ENCODE measurements around the gene KCNJ6. TPM values are rescaled to one million over a fixed set of nuclear protein-coding genes. Genes with fewer than 3 reads are reported as not detected.

Gene KCNJ6
- total and polyA plus RNA-seq, 8 donors: 0.28 to 1.9 (median 0.55) TPM

- no peak overlapping the region for H3K27ac ChIP-seq
- no peak overlapping the region for H3K4me3 ChIP-seq
- H3K9me3 ChIP-seq: no peaks in the 10 kb centered on the region
- H3K27me3 ChIP-seq: peaks cover 0 to 6% (median 0%) of the 10 kb centered on the region in 4 donors
- 69 to 71% methylated on average over 6 of the region's 6 CpGs for WGBS, 2 donors
- intact Hi-C loops (cut with DNase I): no loop called here
- ATAC-seq (peak in 2 of 4 donors; percentile 52 to 65), DNase-seq (no peak), FAIRE-seq (no peak)
- TF ChIP-seq, protein P1, sequence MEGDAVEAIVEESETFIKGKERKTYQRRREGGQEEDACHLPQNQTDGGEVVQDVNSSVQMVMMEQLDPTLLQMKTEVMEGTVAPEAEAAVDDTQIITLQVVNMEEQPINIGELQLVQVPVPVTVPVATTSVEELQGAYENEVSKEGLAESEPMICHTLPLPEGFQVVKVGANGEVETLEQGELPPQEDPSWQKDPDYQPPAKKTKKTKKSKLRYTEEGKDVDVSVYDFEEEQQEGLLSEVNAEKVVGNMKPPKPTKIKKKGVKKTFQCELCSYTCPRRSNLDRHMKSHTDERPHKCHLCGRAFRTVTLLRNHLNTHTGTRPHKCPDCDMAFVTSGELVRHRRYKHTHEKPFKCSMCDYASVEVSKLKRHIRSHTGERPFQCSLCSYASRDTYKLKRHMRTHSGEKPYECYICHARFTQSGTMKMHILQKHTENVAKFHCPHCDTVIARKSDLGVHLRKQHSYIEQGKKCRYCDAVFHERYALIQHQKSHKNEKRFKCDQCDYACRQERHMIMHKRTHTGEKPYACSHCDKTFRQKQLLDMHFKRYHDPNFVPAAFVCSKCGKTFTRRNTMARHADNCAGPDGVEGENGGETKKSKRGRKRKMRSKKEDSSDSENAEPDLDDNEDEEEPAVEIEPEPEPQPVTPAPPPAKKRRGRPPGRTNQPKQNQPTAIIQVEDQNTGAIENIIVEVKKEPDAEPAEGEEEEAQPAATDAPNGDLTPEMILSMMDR (IDR thresholded peaks at IDR 0.05): no peak
- no peaks in the 10 kb centered on the region for H3K36me3 ChIP-seq
- peaks cover 0 to 12% (median 0%) of the 10 kb centered on the region in 3 donors for H3K4me1 ChIP-seq
These were observed 87.3 kb downstream of the KCNJ6 start for GRCh38 chr21:37828991-37829390.

DNA sequence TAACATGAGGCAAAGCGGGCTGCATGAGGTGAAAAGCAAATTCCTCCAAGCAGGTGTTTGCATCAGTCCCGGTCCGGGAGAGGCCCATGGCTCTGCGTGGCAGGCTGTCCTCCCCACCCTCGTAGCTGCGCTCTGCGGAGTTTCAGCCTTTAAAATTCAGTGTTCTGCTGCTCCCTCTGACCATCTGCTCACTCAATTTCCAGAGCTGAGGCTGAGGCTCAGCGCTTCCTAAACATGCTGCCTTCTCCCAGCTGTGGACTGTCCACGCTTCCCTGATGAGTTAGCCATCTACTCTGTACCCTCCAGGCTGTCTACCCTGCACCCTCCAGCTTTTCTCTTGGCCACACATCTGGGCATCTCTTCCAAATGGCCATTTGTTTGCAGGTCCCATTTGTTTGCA lies 87.7 kb downstream of the KCNJ6 start:
- Histone ChIP-seq H3K27me3 (peaks cover 0 to 5% (median 0%) of the 10 kb centered on the region in 4 donors), H3K4me3 (no peak overlapping the region), H3K36me3 (no peaks in the 10 kb centered on the region), H3K9me3 (no peaks in the 10 kb centered on the region), H3K4me1 (peaks cover 0 to 12% (median 0%) of the 10 kb centered on the region in 3 donors), H3K27ac (no peak overlapping the region)
- FAIRE-seq: no peak
- peak in 3 of 4 donors; percentile 8 to 49 (median 30) for ATAC-seq
- WGBS, 2 donors: 52 to 55% methylated on average over 9 of the region's 9 CpGs
- DNase-seq: no peak
- intact Hi-C loops (cut with DNase I): no loop called here
- TF ChIP-seq, protein P1 (IDR thresholded peaks at IDR 0.05): no peak

DNA sequence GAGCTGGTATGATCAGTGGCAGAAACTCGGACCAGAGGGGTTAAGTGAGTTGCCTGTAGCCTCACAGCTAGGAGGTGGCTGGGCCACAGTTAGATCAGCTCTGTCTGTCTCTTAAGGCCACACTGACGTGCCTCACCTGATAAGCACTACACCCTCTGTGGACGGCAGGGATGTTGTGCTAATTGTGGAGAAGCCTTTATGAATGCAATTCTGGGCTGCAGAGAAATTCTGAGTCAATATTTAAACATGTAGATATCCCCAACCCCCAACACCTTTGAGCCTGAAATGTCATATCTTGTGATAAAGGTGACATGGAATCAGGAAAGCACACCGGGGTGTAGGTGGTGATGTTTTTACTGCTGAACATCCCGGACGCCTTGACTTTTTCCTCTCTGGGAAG lies 88.3 kb downstream of the KCNJ6 start:
- Histone ChIP-seq H3K36me3 (no peaks in the 10 kb centered on the region), H3K9me3 (no peaks in the 10 kb centered on the region), H3K4me3 (no peak overlapping the region), H3K27me3 (peaks cover 0 to 5% (median 0%) of the 10 kb centered on the region in 4 donors), H3K27ac (no peak overlapping the region), H3K4me1 (peaks cover 0 to 12% (median 0%) of the 10 kb centered on the region in 3 donors)
- DNase-seq (no peak), FAIRE-seq (no peak), ATAC-seq (peak in 3 of 4 donors; percentile 41 to 54 (median 50))
- TF ChIP-seq, protein P1 (IDR thresholded peaks at IDR 0.05): no peak
- WGBS, 2 donors: 27 to 29% methylated on average over 6 of the region's 6 CpGs
- intact Hi-C loops (cut with DNase I): no loop called here

DNA sequence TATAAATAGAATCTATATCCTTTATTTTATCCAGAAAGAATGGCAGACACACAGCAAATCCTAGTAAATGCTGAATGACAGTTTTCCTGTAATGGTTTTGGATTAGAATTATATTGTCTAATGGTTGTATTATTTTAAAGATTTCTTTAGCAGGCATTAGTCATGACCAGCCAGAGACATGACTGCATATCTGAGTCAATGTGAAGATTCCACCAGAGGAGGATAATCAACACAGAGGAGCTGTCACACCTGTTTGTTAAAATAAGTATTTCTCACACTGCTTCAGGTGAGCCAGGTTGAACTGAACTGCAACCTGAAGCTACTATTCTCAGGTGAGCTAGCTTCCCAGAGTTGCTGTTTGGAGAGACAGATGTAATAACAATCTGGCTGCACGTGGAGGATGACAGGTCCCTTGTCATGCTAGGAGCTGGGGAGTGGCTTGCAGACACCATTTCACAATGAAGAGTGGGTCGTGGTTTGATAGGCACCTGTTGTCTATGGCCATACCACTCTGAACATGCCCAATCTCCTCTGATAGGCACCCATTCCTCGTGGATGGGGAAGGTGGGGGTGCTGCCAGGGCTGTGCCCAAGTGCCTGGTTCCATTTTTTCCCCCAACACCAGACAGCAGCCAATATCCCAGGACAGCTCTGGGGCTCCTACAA lies 94.3 kb downstream of the KCNJ6 start:
- FAIRE-seq (no peak), DNase-seq (no peak), ATAC-seq (no peak)
- Histone ChIP-seq H3K9me3 (no peaks in the 10 kb centered on the region), H3K4me1 (no peaks in the 10 kb centered on the region), H3K27ac (no peak overlapping the region), H3K27me3 (peaks cover 0 to 5% (median 2%) of the 10 kb centered on the region in 4 donors), H3K36me3 (no peaks in the 10 kb centered on the region), H3K4me3 (no peak overlapping the region)
- WGBS, 2 donors: 25 to 35% methylated on average over 3 of the region's 3 CpGs
- intact Hi-C loops (cut with DNase I): no loop called here
- TF ChIP-seq, protein P1 (IDR thresholded peaks at IDR 0.05): no peak

DNA sequence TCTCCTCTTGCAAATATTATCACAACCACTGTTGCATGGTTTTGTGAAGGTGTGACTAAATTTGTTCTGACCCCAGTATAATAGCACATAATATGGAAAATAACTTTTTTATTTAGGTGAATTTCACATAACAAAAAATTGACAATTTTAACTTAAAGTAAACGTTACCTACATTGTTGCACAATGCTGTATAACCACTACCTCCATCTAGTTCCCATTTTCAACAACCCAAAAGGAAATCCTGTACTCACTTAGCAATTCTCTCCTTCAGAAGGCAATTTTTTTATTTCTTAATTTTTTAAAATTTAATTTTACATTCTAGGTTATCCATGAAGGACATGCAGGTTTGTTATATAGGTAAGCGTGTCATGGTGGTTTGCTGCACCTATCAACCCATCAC lies 95.2 kb downstream of the KCNJ6 start:
- WGBS, 2 donors: 71 to 83% methylated on average over 2 of the region's 2 CpGs

More for the DNA sequence above, 95.2 kb downstream of the KCNJ6 start:
- TF ChIP-seq, protein P1 (IDR thresholded peaks at IDR 0.05): no peak
- ATAC-seq (no peak), DNase-seq (no peak), FAIRE-seq (no peak)
- Histone ChIP-seq H3K27me3 (peaks cover 0 to 5% (median 2%) of the 10 kb centered on the region in 4 donors), H3K4me3 (no peak overlapping the region), H3K36me3 (no peaks in the 10 kb centered on the region), H3K4me1 (no peaks in the 10 kb centered on the region), H3K9me3 (no peaks in the 10 kb centered on the region), H3K27ac (no peak overlapping the region)
- intact Hi-C loops (cut with DNase I): no loop called here

All from pancreas (tissue), 10 donors.